Left lung (tissue), 10 donors: ENCODE measurements around the gene PXDN. TPM values are rescaled to one million over a fixed set of nuclear protein-coding genes. Genes with fewer than 3 reads are reported as not detected.

ENCODE experiments used
- ATAC-seq: fragments of 200-7000 bp; cut with Tn5 transposase; one replicate; pipeline ENCODE4 v1.9.1; 2020; ENCODE audit warnings: moderate library complexity
- DNase-seq, 4 donors: peaks; one replicate each; pipeline ENCODE4 v3.0.0-alpha.2; 2013 to 2020
- H3K27ac ChIP-seq, 2 donors: fragments of 200-600 bp; sonication (generic) in 1 of 2; one replicate each; pipeline versions ENCODE4 v1.5.0 to v1.8.0; 2020 to 2021
- H3K27me3 ChIP-seq, 2 donors: fragments of 200-600 bp; sonication (generic) in 1 of 2; one replicate each; pipeline versions ENCODE4 v1.5.0 to v1.8.0; 2020 to 2021
- H3K36me3 ChIP-seq, 2 donors: fragments of 200-600 bp; sonication (generic) in 1 of 2; one replicate each; pipeline versions ENCODE4 v1.5.0 to v1.8.0; 2020 to 2021
- H3K4me1 ChIP-seq, 2 donors: fragments of 200-600 bp; one replicate each; pipeline ENCODE4 v1.8.0; 2021
- H3K4me3 ChIP-seq, 2 donors: fragments of 200-600 bp; sonication (generic) in 1 of 2; one replicate each; pipeline versions ENCODE4 v1.5.0 to v1.8.0; 2020 to 2021; ENCODE audit warnings: mild to moderate bottlenecking in 1 of 2
- H3K9me3 ChIP-seq, 2 donors: fragments of 200-600 bp; sonication (generic) in 1 of 2; one replicate each; pipeline versions ENCODE4 v1.5.0 to v1.8.0; 2020 to 2021
- intact Hi-C, 2 donors: fragments of 100-400 bp; cut with DNase I; formaldehyde crosslinking; loops; one replicate each; pipeline versions ENCODE4 v1.11.2 to v1.14.2; 2022
- polyA plus RNA-seq, 6 donors: library from polyadenylated mRNA; unstranded; fragments of 120-200 nt; gene quantifications; one replicate each; pipeline ENCODE4 v1.2.1, GENCODE V29; 2013; ENCODE audit not compliant: insufficient read length in 6 of 6
- total RNA-seq, 2 donors: library from RNA; stranded (reverse); fragmentation: NEBNext Ultra II Directional; extraction: Animal tissue kit (Norgen Biotek cat#: 25700); gene quantifications; one replicate each; pipeline ENCODE4 v1.2.1, GENCODE V29; 2021
- TF ChIP-seq, protein P1 (sequence below), 2 donors: fragments of 200-600 bp; sonication (generic) in 1 of 2; IDR thresholded peaks; one replicate each; pipeline versions ENCODE4 v1.5.0 to v1.8.0; 2021; ENCODE audit warnings: antibody characterized with exemption in 2 of 2
- donor health status: DM: no; HTN: yes; CAD: no.
- donor health status: DM: no; HTN: no; CAD: no.

Gene PXDN
- total and polyA plus RNA-seq, 8 donors = 44.8 to 215 (median 174) TPM

DNA sequence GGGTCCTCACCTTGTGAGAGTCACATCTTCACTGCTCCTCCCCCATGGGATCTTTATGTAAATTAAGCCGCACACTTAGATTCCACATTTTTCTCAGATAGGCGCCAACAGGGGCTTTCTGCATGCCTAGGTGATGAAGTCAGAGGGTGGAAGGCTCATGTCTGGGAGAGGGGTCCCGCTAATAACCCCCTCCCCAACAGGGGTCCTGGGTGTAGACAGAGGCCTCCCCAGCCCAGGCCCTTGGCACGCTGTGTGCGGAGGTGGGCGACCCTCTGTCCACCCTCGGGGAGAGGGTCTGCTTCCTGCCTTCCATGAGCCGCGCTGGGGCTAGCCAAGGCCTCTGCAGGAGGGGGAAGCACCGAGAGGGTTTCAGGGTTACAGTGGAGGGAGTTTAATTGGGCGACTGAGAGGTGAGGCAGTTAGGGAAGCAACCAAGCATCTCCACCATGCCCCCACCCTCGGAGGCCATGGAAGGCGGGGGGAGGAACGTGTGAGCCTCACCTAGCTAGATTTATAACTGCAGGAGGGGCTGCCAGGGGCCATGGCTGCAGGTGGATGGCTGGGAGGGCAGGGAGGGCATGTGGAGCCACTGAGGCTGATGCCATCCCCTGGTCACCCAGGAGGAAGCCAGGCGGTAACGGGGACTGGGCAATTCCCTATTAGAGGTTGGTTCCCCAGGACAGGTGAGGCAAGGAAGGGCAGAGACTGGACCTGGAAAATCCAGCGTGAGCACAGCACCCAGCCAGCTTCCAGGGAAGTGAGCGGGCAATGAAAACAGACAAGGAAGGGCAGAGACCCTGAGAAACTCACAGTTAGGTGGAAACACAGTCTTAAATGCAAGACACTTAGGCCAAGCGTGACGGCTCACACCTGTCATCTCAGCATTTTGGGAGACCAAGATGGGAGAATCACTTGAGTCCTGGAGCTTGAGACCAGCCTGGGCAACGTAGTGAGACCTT, 7.7 kb upstream of the PXDN start:
- Histone ChIP-seq H3K36me3 (no peaks in the 10 kb centered on the region), H3K27ac (no peak overlapping the region), H3K27me3 (peaks cover 0 to 17% of the 10 kb centered on the region in 2 donors), H3K9me3 (peaks cover 0 to 17% of the 10 kb centered on the region in 2 donors), H3K4me3 (no peak overlapping the region), H3K4me1 (peaks cover 0 to 9% of the 10 kb centered on the region in 2 donors)
- intact Hi-C loops = no loop called here
- DNase-seq = no peak
- TF ChIP-seq, protein P1, sequence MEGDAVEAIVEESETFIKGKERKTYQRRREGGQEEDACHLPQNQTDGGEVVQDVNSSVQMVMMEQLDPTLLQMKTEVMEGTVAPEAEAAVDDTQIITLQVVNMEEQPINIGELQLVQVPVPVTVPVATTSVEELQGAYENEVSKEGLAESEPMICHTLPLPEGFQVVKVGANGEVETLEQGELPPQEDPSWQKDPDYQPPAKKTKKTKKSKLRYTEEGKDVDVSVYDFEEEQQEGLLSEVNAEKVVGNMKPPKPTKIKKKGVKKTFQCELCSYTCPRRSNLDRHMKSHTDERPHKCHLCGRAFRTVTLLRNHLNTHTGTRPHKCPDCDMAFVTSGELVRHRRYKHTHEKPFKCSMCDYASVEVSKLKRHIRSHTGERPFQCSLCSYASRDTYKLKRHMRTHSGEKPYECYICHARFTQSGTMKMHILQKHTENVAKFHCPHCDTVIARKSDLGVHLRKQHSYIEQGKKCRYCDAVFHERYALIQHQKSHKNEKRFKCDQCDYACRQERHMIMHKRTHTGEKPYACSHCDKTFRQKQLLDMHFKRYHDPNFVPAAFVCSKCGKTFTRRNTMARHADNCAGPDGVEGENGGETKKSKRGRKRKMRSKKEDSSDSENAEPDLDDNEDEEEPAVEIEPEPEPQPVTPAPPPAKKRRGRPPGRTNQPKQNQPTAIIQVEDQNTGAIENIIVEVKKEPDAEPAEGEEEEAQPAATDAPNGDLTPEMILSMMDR (IDR thresholded peaks at IDR 0.05) = no peak
- no peak for ATAC-seq

DNA sequence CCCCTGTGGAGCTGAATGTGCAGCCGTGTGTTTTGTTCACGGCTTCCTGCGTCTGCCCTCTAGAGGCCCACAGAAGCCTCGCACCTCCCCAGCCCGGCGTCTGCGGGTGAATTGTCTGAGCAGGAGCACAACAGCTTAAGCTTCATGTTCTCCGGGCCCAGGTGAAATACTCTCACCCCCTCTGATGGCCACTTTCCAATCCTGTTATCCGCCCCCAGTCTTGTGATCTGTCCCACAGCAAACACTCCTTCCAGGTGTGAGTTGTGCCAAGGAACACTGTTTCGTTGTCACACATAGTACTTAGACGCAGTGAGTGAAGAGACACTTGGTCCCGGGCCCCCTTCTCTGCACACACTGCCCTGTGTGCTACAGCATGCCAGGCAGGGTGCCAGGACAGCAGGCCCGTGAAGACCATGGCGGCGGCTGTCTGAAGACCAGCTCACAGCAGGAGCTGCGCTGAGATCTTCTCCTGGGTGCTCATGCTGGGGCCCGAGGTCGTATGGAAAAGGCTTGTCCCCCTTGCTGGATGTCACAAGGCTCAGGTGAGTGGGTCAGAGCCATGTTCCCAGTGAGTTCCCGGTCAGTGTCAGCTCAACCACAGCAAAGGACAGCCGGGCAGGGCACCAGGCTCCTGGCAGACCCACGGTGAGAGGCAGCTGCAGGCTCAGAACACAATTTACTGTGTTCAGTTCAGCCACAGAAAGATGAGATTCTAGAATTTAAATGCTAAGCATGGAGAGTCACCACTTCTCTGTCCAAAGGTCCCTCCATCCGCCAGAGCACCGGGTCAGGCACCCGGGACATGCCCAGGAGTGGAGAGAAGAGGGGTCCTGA, 6.8 kb upstream of the PXDN start:
- H3K4me3 ChIP-seq = no peak overlapping the region
- intact Hi-C loops = no loop called here

DNA sequence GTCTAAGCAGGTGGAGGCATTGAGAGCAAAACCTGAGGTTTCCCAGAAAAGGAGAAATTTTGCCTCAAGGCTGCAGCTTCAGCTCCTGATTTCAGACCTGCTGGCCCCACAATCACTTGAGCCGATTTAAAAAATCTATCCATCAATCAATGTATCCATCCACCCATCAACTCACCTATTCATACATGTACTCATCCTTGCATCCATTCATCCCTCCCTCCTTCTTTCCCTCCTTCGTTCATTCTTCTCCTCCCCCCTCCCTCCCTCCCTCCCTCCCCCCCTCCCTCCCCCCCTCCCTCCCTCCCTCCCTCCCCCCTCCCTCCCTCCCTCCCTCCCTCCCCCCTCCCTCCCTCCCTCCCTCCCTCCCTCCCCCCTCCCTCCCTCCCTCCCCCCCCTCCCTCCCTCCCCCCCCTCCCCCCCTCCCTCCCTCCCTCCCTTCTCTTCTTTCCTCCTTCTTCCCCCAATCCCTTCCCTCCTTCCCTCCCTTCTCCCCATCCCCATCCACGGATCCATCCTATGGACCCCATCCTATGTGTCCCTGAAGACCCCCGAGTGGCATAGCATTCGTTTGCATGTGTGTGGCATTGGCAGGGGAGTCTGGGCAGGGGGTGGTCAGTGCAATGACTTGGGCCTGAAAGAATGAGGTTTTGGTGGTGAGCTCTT, 6.1 kb upstream of the PXDN start:
- H3K4me1 ChIP-seq = peaks cover 0 to 9% of the 10 kb centered on the region in 2 donors
- intact Hi-C loops = no loop called here
- TF ChIP-seq, protein P1 (IDR thresholded peaks at IDR 0.05) = no peak
- no peaks in the 10 kb centered on the region for H3K36me3 ChIP-seq
- peaks cover 0 to 21% of the 10 kb centered on the region in 2 donors for H3K27me3 ChIP-seq
- peaks cover 0 to 12% of the 10 kb centered on the region in 2 donors for H3K9me3 ChIP-seq
- H3K4me3 ChIP-seq = no peak overlapping the region
- ATAC-seq = no peak
- no peak overlapping the region for H3K27ac ChIP-seq
- no peak for DNase-seq

More for the DNA sequence above, 6.8 kb upstream of the PXDN start:
- H3K36me3 ChIP-seq = no peaks in the 10 kb centered on the region
- peaks cover 0 to 17% of the 10 kb centered on the region in 2 donors for H3K27me3 ChIP-seq
- peak; percentile 93 for ATAC-seq
- TF ChIP-seq, protein P1 (IDR thresholded peaks at IDR 0.05) = peak; percentile 78 to 79
- H3K9me3 ChIP-seq = peaks cover 0 to 14% of the 10 kb centered on the region in 2 donors
- no peak overlapping the region for H3K27ac ChIP-seq
- peaks cover 0 to 9% of the 10 kb centered on the region in 2 donors for H3K4me1 ChIP-seq
- DNase-seq = peak in 3 of 4 donors; percentile 59 to 85 (median 69)

DNA sequence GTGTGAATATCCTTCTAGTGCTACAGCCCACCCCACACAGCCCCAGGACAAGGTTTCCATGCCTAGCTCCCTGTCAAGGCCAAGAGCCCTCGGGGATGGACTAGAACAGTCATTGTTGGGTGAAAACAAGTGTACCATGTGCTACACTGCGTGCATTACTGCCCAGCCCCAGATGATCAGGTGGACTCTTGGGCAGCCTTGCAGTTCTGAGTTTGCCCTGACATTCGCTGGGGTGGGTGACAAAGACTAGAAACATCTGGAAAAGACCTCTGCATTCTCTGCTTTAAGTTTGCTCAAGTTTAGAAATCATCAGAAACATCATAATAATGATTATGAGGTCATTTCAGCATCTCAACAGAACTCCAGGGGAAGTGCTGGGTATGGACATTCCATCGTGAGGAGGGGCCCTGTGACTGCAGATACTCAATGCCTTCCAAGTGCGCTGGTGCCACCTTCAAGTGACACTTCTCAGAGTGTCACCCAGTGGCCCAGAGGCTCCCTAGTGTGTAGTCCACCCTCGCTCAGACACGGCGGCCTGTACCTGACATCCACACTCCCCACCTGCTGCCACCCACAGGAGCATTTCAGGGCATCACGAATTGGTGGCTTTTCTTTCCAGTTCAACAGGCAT, 5.3 kb upstream of the PXDN start:
- Histone ChIP-seq H3K36me3 (no peaks in the 10 kb centered on the region), H3K4me1 (peaks cover 0 to 13% of the 10 kb centered on the region in 2 donors), H3K4me3 (no peak overlapping the region), H3K27ac (no peak overlapping the region), H3K9me3 (peaks cover 0 to 5% of the 10 kb centered on the region in 2 donors), H3K27me3 (peaks cover 2 to 29% of the 10 kb centered on the region in 2 donors)
- DNase-seq (peak in 1 of 4 donors; percentile 60), ATAC-seq (peak; percentile 50)
- intact Hi-C loops = loop anchor here in 1 of 2 donors (5.0 kb wide), 1 partner anchor 157 kb away; no protein-coding TSS in a partner anchor
- TF ChIP-seq, protein P1 (IDR thresholded peaks at IDR 0.05) = no peak
